ENCODE results near the gene MBNL3.

GRCh38 chrX:132433551-132433950 lies 55.3 kb downstream of the MBNL3 start:
- TF ChIP-seq EZH2 (IDR thresholded peaks at IDR 0.05) (no peak), RAD21 (IDR thresholded peaks at IDR 0.05; ENCODE audit: low read depth) (no peak), TCF7L2 (IDR thresholded peaks at IDR 0.05; ENCODE audit: borderline replicate concordance, extremely low read depth, insufficient read depth, insufficient read length) (no peak), POLR2A (IDR thresholded peaks at IDR 0.05; ENCODE audit: borderline replicate concordance, extremely low read depth, insufficient read depth, insufficient read length) (no peak), SIN3A (IDR thresholded peaks at IDR 0.05; ENCODE audit: low read depth) (no peak), SP1 (IDR thresholded peaks at IDR 0.05; ENCODE audit: low read depth) (no peak), EGR1 (IDR thresholded peaks at IDR 0.05; ENCODE audit: low read depth) (no peak), POLR2AphosphoS5 (IDR thresholded peaks at IDR 0.05; ENCODE audit: low read depth, low read length) (no peak), YY1 (IDR thresholded peaks at IDR 0.05; ENCODE audit: extremely low read depth, insufficient replicate concordance, low read depth, low read length) (no peak), ZNF274 (IDR thresholded peaks at IDR 0.05; ENCODE audit: low read depth, low read length) (no peak), ZFX (IDR thresholded peaks at IDR 0.05) (no peak), JUND (IDR thresholded peaks at IDR 0.05) (no peak)
- TF ChIP-seq, protein P1, sequence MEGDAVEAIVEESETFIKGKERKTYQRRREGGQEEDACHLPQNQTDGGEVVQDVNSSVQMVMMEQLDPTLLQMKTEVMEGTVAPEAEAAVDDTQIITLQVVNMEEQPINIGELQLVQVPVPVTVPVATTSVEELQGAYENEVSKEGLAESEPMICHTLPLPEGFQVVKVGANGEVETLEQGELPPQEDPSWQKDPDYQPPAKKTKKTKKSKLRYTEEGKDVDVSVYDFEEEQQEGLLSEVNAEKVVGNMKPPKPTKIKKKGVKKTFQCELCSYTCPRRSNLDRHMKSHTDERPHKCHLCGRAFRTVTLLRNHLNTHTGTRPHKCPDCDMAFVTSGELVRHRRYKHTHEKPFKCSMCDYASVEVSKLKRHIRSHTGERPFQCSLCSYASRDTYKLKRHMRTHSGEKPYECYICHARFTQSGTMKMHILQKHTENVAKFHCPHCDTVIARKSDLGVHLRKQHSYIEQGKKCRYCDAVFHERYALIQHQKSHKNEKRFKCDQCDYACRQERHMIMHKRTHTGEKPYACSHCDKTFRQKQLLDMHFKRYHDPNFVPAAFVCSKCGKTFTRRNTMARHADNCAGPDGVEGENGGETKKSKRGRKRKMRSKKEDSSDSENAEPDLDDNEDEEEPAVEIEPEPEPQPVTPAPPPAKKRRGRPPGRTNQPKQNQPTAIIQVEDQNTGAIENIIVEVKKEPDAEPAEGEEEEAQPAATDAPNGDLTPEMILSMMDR (IDR thresholded peaks at IDR 0.05 in 2 of 3, conservative IDR thresholded peaks at IDR 0.05 in 1 of 3; ENCODE audit: borderline replicate concordance in 1 of 3, insufficient read depth in 1 of 3, low read depth in 2 of 3, low read length in 2 of 3): no peak
- TF ChIP-seq, protein P2, sequence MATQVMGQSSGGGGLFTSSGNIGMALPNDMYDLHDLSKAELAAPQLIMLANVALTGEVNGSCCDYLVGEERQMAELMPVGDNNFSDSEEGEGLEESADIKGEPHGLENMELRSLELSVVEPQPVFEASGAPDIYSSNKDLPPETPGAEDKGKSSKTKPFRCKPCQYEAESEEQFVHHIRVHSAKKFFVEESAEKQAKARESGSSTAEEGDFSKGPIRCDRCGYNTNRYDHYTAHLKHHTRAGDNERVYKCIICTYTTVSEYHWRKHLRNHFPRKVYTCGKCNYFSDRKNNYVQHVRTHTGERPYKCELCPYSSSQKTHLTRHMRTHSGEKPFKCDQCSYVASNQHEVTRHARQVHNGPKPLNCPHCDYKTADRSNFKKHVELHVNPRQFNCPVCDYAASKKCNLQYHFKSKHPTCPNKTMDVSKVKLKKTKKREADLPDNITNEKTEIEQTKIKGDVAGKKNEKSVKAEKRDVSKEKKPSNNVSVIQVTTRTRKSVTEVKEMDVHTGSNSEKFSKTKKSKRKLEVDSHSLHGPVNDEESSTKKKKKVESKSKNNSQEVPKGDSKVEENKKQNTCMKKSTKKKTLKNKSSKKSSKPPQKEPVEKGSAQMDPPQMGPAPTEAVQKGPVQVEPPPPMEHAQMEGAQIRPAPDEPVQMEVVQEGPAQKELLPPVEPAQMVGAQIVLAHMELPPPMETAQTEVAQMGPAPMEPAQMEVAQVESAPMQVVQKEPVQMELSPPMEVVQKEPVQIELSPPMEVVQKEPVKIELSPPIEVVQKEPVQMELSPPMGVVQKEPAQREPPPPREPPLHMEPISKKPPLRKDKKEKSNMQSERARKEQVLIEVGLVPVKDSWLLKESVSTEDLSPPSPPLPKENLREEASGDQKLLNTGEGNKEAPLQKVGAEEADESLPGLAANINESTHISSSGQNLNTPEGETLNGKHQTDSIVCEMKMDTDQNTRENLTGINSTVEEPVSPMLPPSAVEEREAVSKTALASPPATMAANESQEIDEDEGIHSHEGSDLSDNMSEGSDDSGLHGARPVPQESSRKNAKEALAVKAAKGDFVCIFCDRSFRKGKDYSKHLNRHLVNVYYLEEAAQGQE (IDR thresholded peaks at IDR 0.05; ENCODE audit: low read depth): no peak

All from HCT116 (cell line).